H9 (cell line): ENCODE results near the gene B3GNT2. TPM values are rescaled to one million over a fixed set of nuclear protein-coding genes. Genes with fewer than 3 reads are reported as not detected.

ENCODE experiments used
- DNase-seq: peaks from one replicate; pipeline ENCODE4 v3.0.0-alpha.2; 2017
- H2AFZ ChIP-seq: one replicate; pipeline ENCODE4 v1.6.1; 2013; ENCODE audit warnings: mild to moderate bottlenecking, low read length, control low read depth, moderate library complexity
- H2AK5ac ChIP-seq: 2 replicates; pipeline ENCODE4 v1.6.1; 2013; ENCODE audit warnings: low read length, control low read depth, mixed read lengths; ENCODE audit not compliant: insufficient read length
- H2BK120ac ChIP-seq: one replicate; pipeline ENCODE4 v1.6.1; 2013; ENCODE audit warnings: low read depth, mild to moderate bottlenecking, low read length, control low read depth, inconsistent platforms; ENCODE audit not compliant: poor library complexity, severe bottlenecking
- H2BK12ac ChIP-seq: 2 replicates; pipeline ENCODE4 v1.6.1; 2013; ENCODE audit warnings: low read length, control low read depth, mixed read lengths, low read depth; ENCODE audit not compliant: insufficient read length
- H2BK15ac ChIP-seq: 2 replicates; pipeline ENCODE4 v1.6.1; 2013; ENCODE audit warnings: low read depth, low read length, control low read depth
- H2BK20ac ChIP-seq: one replicate; pipeline ENCODE4 v1.6.1; 2013; ENCODE audit warnings: low read depth, mild to moderate bottlenecking, low read length, control low read depth, inconsistent platforms; ENCODE audit not compliant: poor library complexity, severe bottlenecking
- H2BK5ac ChIP-seq: 2 replicates; pipeline ENCODE4 v1.6.1; 2013; ENCODE audit warnings: low read length, control low read depth, mixed read lengths; ENCODE audit not compliant: insufficient read length
- H3K14ac ChIP-seq: 2 replicates; pipeline ENCODE4 v1.6.1; 2013; ENCODE audit warnings: low read length, control low read depth; ENCODE audit not compliant: insufficient read depth
- H3K18ac ChIP-seq: 2 replicates; pipeline ENCODE4 v1.6.1; 2013; ENCODE audit warnings: low read depth, mild to moderate bottlenecking, mixed read lengths, low read length, control low read depth; ENCODE audit not compliant: insufficient read length
- H3K23ac ChIP-seq: 2 replicates; pipeline ENCODE4 v1.6.1; 2013; ENCODE audit warnings: low read length, control low read depth, mixed read lengths, low read depth; ENCODE audit not compliant: insufficient read length
- H3K23me2 ChIP-seq: 2 replicates; pipeline ENCODE4 v1.6.1; 2013; ENCODE audit warnings: low read depth, mild to moderate bottlenecking, mixed read lengths, low read length, control low read depth; ENCODE audit not compliant: insufficient read length, poor library complexity, severe bottlenecking
- H3K27ac ChIP-seq: 2 replicates; pipeline ENCODE4 v1.5.1; 2013; ENCODE audit warnings: low read length, control low read depth, mixed read lengths, low read depth; ENCODE audit not compliant: insufficient read length
- H3K27me3 ChIP-seq: 2 replicates; pipeline ENCODE4 v1.6.1; 2013; ENCODE audit warnings: low read length, control low read depth, inconsistent platforms; ENCODE audit not compliant: insufficient read depth
- H3K4ac ChIP-seq: 2 replicates; pipeline ENCODE4 v1.6.1; 2013; ENCODE audit warnings: low read depth, mild to moderate bottlenecking, control low read depth, inconsistent platforms, low read length, moderate library complexity
- H3K4me1 ChIP-seq: 2 replicates; pipeline ENCODE4 v1.6.1; 2013; ENCODE audit warnings: low read length, control low read depth, inconsistent platforms; ENCODE audit not compliant: insufficient read depth
- H3K4me2 ChIP-seq: 2 replicates; pipeline ENCODE4 v1.6.1; 2013; ENCODE audit warnings: low read length, control low read depth, mixed read lengths; ENCODE audit not compliant: insufficient read length, insufficient read depth
- H3K56ac ChIP-seq: 2 replicates; pipeline ENCODE4 v1.6.1; 2013; ENCODE audit warnings: low read depth, mild to moderate bottlenecking, mixed read lengths, low read length, control low read depth; ENCODE audit not compliant: insufficient read length
- H3K79me1 ChIP-seq: 2 replicates; pipeline ENCODE4 v1.6.1; 2013; ENCODE audit warnings: low read depth, mild to moderate bottlenecking, moderate library complexity, low read length, control low read depth, inconsistent platforms; ENCODE audit not compliant: insufficient read depth, poor library complexity, severe bottlenecking
- H3K79me2 ChIP-seq: 2 replicates; pipeline ENCODE4 v1.6.1; 2013; ENCODE audit warnings: low read length, control low read depth, inconsistent platforms; ENCODE audit not compliant: insufficient read depth
- H3K9ac ChIP-seq: 2 replicates; pipeline ENCODE4 v1.6.1; 2013; ENCODE audit warnings: low read length, control low read depth, mixed read lengths; ENCODE audit not compliant: insufficient read length; ENCODE audit errors: extremely low read depth
- H3K9me3 ChIP-seq: one replicate; pipeline ENCODE4 v1.6.1; 2013; ENCODE audit warnings: low read depth, low read length, inconsistent platforms; ENCODE audit not compliant: control insufficient read depth
- H3T11ph ChIP-seq: one replicate; pipeline ENCODE4 v1.6.1; 2013; ENCODE audit warnings: mild to moderate bottlenecking, low read length, control low read depth, inconsistent platforms
- H4K20me1 ChIP-seq: one replicate; pipeline ENCODE4 v1.6.1; 2013; ENCODE audit not compliant: control insufficient read depth, insufficient read length, insufficient read depth
- H4K5ac ChIP-seq: 2 replicates; pipeline ENCODE4 v1.6.1; 2013; ENCODE audit warnings: low read depth, mild to moderate bottlenecking, mixed read lengths, low read length, control low read depth; ENCODE audit not compliant: insufficient read length
- H4K8ac ChIP-seq: replicated peaks from 2 replicates; pipeline ENCODE4 v1.6.1; 2013; ENCODE audit warnings: low read length, control low read depth, mixed read lengths, low read depth; ENCODE audit not compliant: insufficient read length
- H4K91ac ChIP-seq: 2 replicates; pipeline ENCODE4 v1.6.1; 2013; ENCODE audit warnings: low read depth, mild to moderate bottlenecking, moderate library complexity, mixed read lengths, low read length, control low read depth; ENCODE audit not compliant: insufficient read length
- H3K27ac Mint-ChIP-seq, 3 experiments: 2 replicates in 2 of 3; 3 replicates in 1 of 3; pipeline ENCODE4 v1.8.0; 2020 to 2021; ENCODE audit warnings: mixed read lengths in 3 of 3, mild to moderate bottlenecking in 1 of 3, moderate library complexity in 1 of 3
- H3K27me3 Mint-ChIP-seq: 2 replicates; pipeline ENCODE4 v1.8.0; 2021; ENCODE audit warnings: low read depth, mild to moderate bottlenecking, moderate library complexity, mixed read lengths
- H3K36me3 Mint-ChIP-seq, 3 experiments: 2 replicates in 2 of 3; 3 replicates in 1 of 3; pipeline ENCODE4 v1.8.0; 2020 to 2021; ENCODE audit warnings: low read depth in 3 of 3, mixed read lengths in 3 of 3; ENCODE audit not compliant: insufficient read depth in 1 of 3
- H3K4me1 Mint-ChIP-seq, 2 experiments: 2 replicates each; pipeline ENCODE4 v1.8.0; 2020; ENCODE audit warnings: mixed read lengths in 2 of 2
- H3K4me3 Mint-ChIP-seq, 2 experiments: 2 replicates in 1 of 2; 3 replicates in 1 of 2; pipeline ENCODE4 v1.8.0; 2020 to 2021; ENCODE audit warnings: mild to moderate bottlenecking in 2 of 2, mixed read lengths in 2 of 2, moderate library complexity in 1 of 2
- H3K9me3 Mint-ChIP-seq, 2 experiments: 2 replicates in 1 of 2; 3 replicates in 1 of 2; pipeline ENCODE4 v1.8.0; 2020; ENCODE audit warnings: mild to moderate bottlenecking in 2 of 2, mixed read lengths in 2 of 2, moderate library complexity in 1 of 2
- CTCF ChIP-seq: fragments of 200-600 bp; sonication (generic); conservative IDR thresholded peaks from 3 replicates; pipeline ENCODE4 v1.8.0; 2021; ENCODE audit warnings: antibody characterized with exemption, mild to moderate bottlenecking
- WGBS: extraction: QIAGEN DNeasy Blood & Tissue Kit; methylation state at CpG from one replicate; pipeline ENCODE4 v1.1.7; 2013; ENCODE audit warnings: missing lambda C conversion rate, low lambda C conversion rate, mixed read lengths; ENCODE audit not compliant: insufficient read length; ENCODE audit errors: extremely low coverage; 5-methylcytosine and 5-hydroxymethylcytosine counted together
- total RNA-seq: library from RNA; stranded (reverse); gene quantifications from 2 replicates; pipeline ENCODE4 v1.2.1, GENCODE V29; 2021

Gene B3GNT2
- total RNA-seq, 1 experiment from 2014 or later: 55.3 TPM

DNA sequence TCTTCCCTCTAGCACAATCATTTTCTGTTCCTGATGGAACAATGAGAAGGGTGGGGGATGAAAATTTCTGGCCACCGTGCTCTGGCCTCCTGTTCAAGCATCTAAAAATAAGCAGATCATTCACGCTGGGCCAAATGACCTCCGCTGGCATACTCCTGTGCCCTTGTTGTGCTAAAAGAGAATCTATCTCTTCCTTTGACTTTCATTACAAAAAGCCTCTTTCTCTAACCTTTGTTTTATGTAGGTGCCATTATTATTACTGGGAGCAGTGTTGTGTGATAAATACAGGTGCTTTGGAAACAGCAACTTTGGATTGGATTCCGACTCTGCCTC lies 44.6 kb upstream of the B3GNT2 start:
- Histone ChIP-seq H3K14ac (no peak overlapping the region), H3K9ac (no peak overlapping the region), H3K79me1 (no peaks in the 10 kb centered on the region), H4K91ac (no peak overlapping the region), H2BK20ac (no peak overlapping the region), H3K4ac (no peak overlapping the region), H3K56ac (no peak overlapping the region), H3T11ph (no peak overlapping the region), H3K18ac (no peak overlapping the region), H3K23me2 (no peaks in the 10 kb centered on the region), H3K79me2 (no peaks in the 10 kb centered on the region), H3K27ac (no peak overlapping the region), H4K8ac (no peak overlapping the region), H4K5ac (no peak overlapping the region), H2BK5ac (no peak overlapping the region), H3K9me3 (no peaks in the 10 kb centered on the region), H3K4me2 (no peak overlapping the region), H2BK120ac (no peak overlapping the region), H2BK12ac (no peak overlapping the region), H3K27me3 (no peaks in the 10 kb centered on the region), H2BK15ac (no peak overlapping the region), H2AK5ac (no peak overlapping the region), H4K20me1 (no peaks in the 10 kb centered on the region), H3K23ac (no peak overlapping the region), H3K4me1 (peaks cover 5% of the 10 kb centered on the region; the same call in 1 of the 2 replicates), H2AFZ (no peak overlapping the region)
- Mint-ChIP-seq H3K4me3 (no peak overlapping the region), H3K27ac (peak overlapping the region; percentile 32 to 95 (median 90); a peak in 6 of 7 replicates), H3K36me3 (0 out of 7 replicates have a peak, but pooled peaks cover 0 to 6% (median 3%) of the 10 kb centered on the region in 3 experiments), H3K4me1 (peaks cover 24 to 33% of the 10 kb centered on the region in 2 experiments), H3K9me3 (peaks cover 0 to 5% of the 10 kb centered on the region in 2 experiments; a peak in 1 of 5 replicates), H3K27me3 (no peaks in the 10 kb centered on the region)
- no peak for TF ChIP-seq CTCF
- WGBS: no CpG with 5 or more reads among the region's 4 CpGs
- no peak for DNase-seq
